Endothelial cell of hepatic sinusoid (primary cell): ENCODE data around the gene FRY.

Source experiments
- in situ Hi-C: cut with HindIII; loops from 2 replicates; pipeline ENCODE4 v1.10.0; 2017; ENCODE audit warnings: low sequenced_read_pairs

Gene FRY

DNA sequence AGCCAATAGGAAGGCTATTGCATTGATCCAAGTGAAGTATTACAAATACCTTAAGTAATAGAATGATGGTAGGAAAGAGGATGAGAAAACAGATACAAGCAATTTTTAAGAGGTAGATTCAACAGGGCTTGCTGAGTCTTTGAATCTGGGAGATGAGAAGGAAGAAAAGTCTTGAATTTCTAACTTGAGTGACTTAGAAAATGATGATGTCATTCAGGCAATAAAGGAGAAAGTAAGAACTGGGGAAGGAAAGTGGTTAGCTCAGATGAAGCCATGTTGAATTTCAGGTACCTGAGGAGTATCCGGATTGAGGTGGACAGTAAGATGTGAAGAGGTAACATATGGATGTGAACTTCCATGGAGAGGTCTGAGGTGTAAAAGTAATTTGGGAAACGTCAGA, 15.5 kb upstream of the FRY start:
- in situ Hi-C loops: no loop called here

- in situ Hi-C loops: no loop called here
Measured at GRCh38 chr13:32016631-32017030, 14.9 kb upstream of the FRY start.

DNA sequence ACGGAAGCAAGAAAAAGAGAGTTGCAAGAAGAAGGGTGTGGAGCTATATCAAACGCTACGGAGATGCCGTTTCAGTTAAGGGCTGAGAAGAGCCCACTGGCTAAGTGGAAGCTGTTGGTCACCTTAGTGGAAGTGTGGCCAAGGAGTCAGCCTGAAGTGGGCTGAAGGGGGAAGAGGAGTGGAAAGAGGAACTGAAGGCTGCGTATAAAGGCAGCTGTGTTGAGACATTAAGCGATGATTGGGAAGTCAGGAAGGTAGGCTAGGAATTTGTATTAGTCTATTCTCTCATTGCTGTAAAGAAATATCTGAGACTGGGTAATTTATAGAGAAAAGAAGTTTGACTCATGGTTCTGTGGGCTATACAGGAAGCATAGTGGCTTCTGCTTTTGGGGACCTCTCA, 14.1 kb upstream of the FRY start:
- in situ Hi-C loops: no loop called here

- in situ Hi-C loops: no loop called here
Measured at GRCh38 chr13:32019612-32020233, 11.9 kb upstream of the FRY start.

DNA sequence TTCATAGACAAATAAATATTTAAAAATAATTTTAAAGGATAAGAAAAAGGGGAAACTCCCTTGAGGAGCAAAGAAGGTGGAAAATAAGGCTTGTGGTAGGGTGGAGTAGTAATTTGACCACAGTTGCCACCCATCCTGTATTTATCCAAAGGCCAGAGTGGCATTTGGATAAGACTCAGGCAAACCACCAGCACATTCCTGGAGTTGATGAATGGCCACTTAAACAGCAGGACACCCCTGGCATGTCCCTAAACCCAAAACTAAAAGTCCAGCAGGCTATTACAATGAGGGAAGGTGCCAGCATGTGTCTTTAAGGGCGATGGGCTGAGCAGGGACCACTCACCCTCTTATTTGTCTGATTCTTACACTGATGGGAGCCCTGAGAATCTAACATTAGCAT, 9.8 kb upstream of the FRY start:
- in situ Hi-C loops: no loop called here

GRCh38 chr13:32022311-32022710, 9.3 kb upstream of the FRY start:
- in situ Hi-C loops: no loop called here

GRCh38 chr13:32023096-32023495, 8.5 kb upstream of the FRY start:
- in situ Hi-C loops: no loop called here

DNA sequence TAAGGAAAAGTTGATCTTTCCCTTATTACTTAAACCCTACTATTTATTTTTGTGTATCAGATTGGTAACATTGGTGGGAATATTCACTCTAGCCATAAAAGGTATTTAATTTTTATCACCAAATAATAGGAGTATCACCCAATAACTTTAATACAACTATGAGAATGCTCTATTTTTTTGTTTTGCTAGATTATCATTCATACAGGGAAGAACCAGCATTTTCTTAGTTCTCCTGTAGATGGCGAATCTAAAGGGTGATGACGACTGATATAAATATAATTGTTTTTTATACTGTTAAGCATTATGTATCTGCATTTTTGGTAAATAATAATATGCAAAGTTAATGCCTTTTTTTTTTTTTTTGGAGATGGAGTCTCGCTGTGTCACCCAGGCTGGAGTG, 7.9 kb upstream of the FRY start:
- in situ Hi-C loops: no loop called here

DNA sequence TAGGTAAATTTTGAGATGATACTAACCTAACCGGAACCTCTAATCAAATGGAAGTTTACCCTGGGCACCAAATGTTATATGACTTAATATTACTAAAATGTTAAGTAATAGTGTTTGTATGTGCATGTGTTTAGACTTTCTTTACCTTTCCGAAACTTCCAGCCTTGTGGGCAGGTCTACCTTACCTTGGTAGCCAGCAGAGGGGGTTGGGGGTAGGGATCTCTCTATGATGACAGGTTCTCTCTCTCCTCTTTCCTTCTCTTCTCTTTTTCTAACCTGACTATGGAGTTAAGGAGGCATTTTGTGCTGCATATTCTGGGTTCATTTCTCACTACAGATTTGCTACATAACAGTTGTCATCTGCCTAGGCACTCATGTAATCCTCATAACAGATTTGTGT, 6.8 kb upstream of the FRY start:
- in situ Hi-C loops: no loop called here

GRCh38 chr13:32025730-32026129, 5.8 kb upstream of the FRY start:
- in situ Hi-C loops: no loop called here

DNA sequence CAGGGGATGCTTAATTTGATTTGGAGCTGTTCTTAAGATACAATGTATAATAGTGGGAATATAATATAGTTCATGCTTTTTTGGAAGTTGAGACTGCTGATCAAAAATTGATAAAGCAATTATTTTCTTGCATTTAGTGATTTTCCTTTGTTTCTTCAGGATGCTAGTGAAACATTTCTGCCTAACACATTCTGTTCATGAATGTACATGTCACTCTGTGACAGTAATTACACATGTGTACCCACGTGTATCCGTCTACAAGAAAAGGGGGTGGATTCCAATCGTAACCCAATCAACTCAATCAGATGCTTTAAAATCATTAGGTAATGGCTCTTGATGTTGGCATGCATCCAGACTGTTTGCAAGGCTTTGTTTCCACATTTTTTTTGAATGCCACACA, 5.0 kb upstream of the FRY start:
- in situ Hi-C loops: no loop called here

DNA sequence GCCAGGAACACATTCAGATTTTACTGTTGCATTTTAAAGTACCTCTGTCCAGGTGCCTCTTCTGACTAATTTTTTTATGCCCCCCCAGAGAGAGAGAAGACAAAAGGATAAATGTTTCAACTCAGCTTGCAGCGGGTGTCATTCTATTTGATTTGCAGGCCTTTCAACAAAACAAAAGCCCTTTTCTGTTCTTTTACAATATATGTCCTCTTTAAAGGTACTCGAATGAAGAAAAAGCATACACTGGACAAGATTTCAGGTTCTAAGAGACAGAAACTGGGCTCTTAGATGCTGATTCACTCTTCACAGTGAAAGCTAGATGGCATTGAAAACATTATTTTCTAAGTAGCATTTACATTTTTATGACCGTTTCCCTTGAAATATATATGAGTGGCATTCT, 2.9 kb upstream of the FRY start:
- in situ Hi-C loops: no loop called here

GRCh38 chr13:32029684-32030083, 1.9 kb upstream of the FRY start:
- in situ Hi-C loops: no loop called here

DNA sequence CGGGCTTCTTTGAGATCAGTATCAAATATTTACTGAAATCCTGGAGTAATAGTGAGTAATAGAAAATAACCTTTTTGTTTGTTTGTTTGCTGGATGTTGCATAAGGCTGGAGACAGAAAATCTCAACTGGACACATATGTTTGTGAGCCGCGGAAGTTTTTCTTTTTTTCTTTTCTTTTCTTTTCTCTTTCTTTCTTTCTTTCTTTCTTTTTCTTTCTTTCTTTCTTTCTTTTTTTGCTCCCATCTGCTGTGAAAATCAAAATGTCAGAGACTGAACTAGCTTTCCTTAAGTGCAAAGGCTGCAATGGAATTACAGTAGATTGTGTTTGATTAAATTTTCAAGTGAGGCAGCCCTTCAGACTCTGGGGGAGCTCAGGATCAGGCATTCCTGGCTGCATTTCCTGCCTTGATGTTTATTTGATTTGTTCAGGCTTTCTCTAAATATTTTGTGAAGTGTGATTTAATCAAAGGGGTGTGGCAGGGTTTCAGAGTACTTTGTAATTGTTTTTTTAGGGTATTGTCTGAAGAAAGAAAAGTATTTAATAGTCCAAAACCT, 319 bp downstream of the FRY start:
- in situ Hi-C loops: no loop called here

DNA sequence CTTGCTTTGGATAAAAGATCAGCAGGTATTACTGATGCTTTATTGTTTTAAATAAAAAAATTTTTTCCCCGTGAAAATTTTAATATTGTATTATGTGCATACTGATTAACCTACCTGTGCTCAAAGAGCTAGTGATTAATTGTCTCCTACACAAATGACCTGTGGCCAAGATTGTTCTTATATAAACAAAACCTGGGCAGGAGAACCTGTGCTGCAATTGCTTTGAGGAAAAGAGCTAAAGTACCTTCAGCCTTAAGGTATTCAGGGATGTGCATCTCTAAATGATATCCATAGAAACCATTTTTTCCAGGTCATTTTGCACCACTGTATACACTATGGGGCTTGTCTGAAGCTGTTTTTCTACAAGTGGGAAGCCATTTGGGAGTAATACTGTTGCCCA, 1.2 kb downstream of the FRY start:
- in situ Hi-C loops: no loop called here

GRCh38 chr13:32033744-32034143, 2.2 kb downstream of the FRY start:
- in situ Hi-C loops: no loop called here

GRCh38 chr13:32035716-32036115, 4.1 kb downstream of the FRY start:
- in situ Hi-C loops: no loop called here

- in situ Hi-C loops: no loop called here
Measured at GRCh38 chr13:32036126-32036695, 4.6 kb downstream of the FRY start.

GRCh38 chr13:32036757-32037156, 5.2 kb downstream of the FRY start:
- in situ Hi-C loops: no loop called here

- in situ Hi-C loops: no loop called here
Measured at GRCh38 chr13:32037471-32037870, 5.9 kb downstream of the FRY start.

DNA sequence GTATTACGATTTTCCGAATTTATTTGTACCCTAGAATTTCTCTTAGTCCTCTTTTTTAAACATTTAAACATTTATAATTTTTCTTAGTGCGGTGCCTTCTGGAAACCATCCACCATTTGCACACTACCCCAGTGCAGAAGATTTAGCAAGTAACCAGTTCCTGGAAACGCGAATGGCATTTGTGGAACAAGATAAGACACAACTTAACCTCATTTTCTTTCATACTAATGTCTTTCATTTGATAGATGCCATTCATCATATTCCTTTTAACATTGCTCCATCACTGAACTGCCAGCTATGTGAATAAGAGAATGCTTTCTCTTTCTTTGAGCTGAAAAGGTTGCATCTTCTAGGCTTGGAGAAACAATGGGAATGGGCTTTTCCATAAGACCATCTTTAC, 6.8 kb downstream of the FRY start:
- in situ Hi-C loops: no loop called here

DNA sequence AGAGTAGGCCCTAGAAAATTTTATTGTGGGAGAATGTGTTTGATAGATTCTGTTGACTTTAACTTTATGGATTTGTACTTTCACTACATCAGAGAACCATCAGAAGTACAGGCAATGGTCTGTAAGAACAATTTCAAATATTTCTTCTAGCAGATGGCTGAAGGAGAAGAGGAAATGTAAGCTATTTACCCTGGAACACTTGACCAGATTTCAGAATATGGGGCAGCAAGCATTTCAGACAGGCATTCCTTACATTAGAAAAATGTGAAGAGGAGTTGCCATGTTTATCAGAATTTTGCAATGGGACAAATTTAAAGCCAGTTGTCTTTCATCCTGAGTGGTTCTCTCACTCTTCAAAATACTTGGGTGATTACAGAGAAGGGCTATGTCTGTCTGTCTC, 7.5 kb downstream of the FRY start:
- in situ Hi-C loops: no loop called here

DNA sequence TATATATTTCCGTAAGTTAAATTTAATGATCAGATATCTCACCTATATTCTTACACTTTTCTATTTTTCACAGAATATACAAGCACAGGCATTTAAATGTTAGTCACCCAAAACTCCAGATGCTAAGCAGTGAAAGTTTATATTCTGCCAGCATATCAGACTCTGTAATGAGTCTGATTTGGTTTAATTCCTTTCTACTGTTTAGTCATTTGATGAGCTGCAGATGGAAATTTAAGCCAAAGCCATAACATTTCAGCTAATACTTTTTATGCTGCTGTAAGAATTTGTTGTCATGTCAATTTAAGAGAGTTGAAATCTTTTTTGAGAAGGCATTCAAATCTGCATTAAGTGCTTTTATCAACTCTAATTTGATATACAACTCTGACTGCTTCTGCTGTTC, 8.0 kb downstream of the FRY start:
- in situ Hi-C loops: no loop called here
